GM13976 (cell line): ENCODE measurements around the gene NID2.

Source experiments
- DNase-seq: peaks from one replicate; pipeline ENCODE4 v3.0.0; 2012; ENCODE audit warnings: low spot score
- in situ Hi-C: fragments of 300-500 bp; cut with MboI; formaldehyde crosslinking; loops from one replicate; pipeline ENCODE4 v1.12.0; 2022; ENCODE audit warnings: low sequenced_read_pairs, mixed read lengths, inconsistent platforms; ENCODE audit not compliant: unreplicated experiment
- TF ChIP-seq, protein P1 (sequence below): IDR thresholded peaks from 2 replicates; pipeline ENCODE4 v1.5.1; 2012; ENCODE audit warnings: borderline replicate concordance, mild to moderate bottlenecking; ENCODE audit not compliant: insufficient read depth; ENCODE audit errors: extremely low read depth, missing control alignments, control extremely low read depth

Gene NID2

DNA sequence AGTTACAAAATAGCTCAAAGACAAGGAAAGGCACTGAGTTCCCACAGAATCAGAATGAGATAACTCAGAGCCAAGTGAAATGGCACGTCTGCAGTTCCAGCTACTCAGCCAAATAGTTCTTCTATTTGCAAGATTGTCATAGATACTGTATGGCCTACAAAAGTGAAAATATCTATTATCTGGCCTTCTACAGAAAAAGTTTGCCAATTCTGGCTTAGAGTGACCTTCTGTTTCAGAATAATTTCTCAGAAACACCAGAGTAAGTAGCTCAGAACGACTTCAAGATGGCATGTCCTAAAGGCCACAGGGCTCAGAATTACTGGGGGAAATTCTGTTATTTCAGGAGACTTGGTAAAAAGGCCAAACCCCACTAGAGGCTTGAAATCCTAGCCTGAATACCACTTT lies 90.2 kb downstream of the NID2 start:
- in situ Hi-C loops, result no loop called here
- TF ChIP-seq, protein P1, sequence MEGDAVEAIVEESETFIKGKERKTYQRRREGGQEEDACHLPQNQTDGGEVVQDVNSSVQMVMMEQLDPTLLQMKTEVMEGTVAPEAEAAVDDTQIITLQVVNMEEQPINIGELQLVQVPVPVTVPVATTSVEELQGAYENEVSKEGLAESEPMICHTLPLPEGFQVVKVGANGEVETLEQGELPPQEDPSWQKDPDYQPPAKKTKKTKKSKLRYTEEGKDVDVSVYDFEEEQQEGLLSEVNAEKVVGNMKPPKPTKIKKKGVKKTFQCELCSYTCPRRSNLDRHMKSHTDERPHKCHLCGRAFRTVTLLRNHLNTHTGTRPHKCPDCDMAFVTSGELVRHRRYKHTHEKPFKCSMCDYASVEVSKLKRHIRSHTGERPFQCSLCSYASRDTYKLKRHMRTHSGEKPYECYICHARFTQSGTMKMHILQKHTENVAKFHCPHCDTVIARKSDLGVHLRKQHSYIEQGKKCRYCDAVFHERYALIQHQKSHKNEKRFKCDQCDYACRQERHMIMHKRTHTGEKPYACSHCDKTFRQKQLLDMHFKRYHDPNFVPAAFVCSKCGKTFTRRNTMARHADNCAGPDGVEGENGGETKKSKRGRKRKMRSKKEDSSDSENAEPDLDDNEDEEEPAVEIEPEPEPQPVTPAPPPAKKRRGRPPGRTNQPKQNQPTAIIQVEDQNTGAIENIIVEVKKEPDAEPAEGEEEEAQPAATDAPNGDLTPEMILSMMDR, result no peak

DNA sequence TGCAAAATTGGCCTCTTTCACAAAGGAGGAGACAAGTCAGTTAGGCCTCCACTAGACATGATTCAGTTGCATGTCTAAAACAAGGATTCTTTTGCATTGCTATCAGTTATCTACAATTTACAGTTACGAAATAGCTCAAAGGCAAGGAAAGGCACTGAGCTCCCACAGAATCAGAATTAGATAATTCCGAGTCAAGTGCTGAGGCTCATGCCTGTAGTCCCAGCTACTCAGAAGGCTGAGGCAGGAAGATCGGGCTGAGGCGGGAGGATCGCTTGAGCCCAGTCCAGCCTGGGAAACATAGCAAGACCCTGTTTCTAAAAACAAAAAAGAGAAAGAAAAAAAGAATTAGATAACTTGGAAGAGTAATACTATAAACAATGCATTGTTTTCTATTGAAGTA lies 91.8 kb downstream of the NID2 start:
- no peak for DNase-seq
- TF ChIP-seq, protein P1, result no peak
- in situ Hi-C loops, result no loop called here

More for the DNA sequence above, 90.2 kb downstream of the NID2 start:
- no peak for DNase-seq

DNA sequence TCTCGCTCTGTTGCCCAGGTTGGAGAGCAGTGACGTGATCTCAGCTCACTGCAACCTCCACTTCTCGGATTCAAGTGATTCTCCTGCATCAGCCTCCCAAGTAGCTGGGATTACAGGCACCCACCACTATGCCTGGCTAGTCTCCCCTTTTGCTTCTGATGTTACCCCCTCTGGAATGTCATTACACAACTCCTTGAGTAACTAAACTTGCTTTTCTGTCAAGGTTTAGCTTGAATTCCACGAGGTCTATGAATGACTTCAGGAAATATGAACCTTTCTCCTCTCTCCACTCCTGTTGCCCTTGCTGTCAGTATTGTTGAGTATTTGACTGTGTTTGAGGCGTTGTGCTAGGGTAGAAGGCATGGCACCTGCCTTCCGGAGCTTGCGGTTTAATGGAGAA lies 96.3 kb downstream of the NID2 start:
- TF ChIP-seq, protein P1, result no peak
- DNase-seq, result no peak
- in situ Hi-C loops, result no loop called here

DNA sequence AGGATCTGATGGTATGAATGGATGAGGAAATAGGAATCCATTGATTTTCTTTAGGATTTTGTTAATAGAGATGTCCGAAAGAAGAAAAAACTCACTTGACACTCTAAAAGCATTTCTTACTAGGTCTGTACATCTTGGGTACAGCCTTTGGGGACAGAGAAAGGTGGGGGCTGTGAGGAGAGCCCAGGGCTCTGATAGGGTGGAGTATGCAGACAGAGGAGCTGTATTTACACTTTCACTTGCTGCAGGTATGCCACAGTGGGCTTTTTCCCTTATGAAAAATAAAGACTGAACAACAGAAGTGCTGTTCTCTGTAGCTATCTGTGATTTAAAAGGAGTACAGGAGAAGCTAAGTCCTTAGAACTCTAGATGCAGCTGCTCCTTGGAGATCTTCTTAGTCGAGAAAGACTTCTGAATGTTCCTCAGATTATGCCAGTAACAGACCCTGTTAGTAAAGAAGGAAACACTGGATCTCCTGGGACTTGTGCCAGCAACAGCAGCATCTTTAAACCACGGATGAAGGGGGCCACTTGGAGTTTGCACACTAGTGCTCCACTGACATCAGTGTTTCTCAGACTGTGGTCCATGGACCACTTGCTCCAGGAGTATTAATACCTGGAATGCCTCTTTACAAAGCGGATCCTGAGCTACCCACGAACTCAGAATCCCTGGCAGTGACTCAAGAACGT lies 98.9 kb downstream of the NID2 start:
- TF ChIP-seq, protein P1, result no peak
- no peak for DNase-seq
- in situ Hi-C loops, result no loop called here

DNA sequence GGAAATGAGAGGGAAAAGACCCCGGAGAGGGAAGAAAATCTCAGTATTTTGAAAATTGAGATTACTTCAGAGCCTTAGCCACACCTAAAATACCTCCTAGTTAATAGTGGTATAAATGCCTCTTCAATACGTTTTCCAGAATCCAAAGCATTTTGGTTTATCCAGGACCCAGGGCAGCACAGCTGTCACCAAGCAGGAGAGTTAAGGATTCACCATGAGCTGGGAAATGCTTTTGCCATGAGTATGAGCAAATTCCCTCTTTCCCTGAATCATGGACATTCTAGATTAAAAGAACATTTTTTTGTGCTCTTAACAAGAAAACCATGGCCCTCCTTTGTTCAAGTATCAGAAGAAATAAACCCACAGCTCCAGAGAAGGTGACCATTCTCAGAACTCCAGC lies 101.3 kb downstream of the NID2 start:
- TF ChIP-seq, protein P1, result no peak
- in situ Hi-C loops, result no loop called here
- DNase-seq, result no peak

- DNase-seq, result no peak
- TF ChIP-seq, protein P1, result no peak
- in situ Hi-C loops, result no loop called here
Measured at GRCh38 chr14:51963286-51963685, 105.6 kb downstream of the NID2 start.
